ENCODE data around the gene CRTC1.

CRTC1 gene

DNA sequence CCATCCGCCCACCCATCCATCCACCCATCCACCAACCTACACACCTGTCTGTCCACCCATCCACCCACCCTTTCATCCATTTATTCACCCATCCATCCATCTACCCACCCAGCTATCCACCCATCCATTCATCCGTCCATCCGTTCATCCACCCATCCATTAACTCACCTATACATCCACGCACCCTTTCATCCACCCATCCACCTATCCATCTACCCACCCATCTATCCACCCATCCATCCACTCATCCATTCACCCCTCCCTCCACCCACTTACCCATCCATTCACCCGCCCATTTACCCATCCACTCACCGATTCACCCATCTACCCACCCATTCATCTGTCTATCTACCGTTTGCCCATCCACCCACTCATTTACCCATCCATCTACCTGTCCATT is 29.0 kb upstream of the CRTC1 start:
- no peaks in the 10 kb centered on the region for H3K36me3 ChIP-seq (ENCODE audit: control insufficient read depth, low read length)
- H3K4me1 ChIP-seq (ENCODE audit: control insufficient read depth, low read length) = peaks cover 13% of the 10 kb centered on the region
- peaks cover 5% of the 10 kb centered on the region; the same call in 1 of the 2 replicates for H3K27me3 ChIP-seq (ENCODE audit: control insufficient read depth, low read length)
- no peaks in the 10 kb centered on the region for H3F3A ChIP-seq (ENCODE audit: control insufficient read depth, insufficient read depth)
- no peak for TF ChIP-seq CTCF (IDR thresholded peaks at IDR 0.05; ENCODE audit: low read depth, low read length, poor library complexity, severe bottlenecking)
- TF ChIP-seq EZH2phosphoT487 (IDR thresholded peaks at IDR 0.05; ENCODE audit: borderline replicate concordance, low read length) = no peak
- no peaks in the 10 kb centered on the region for H3K9me3 ChIP-seq (ENCODE audit: control insufficient read depth, insufficient read depth, low read length)
- no peaks in the 10 kb centered on the region for H3K9me2 ChIP-seq (replicated peaks; ENCODE audit: control insufficient read depth, low read length)
- peaks cover 2% of the 10 kb centered on the region; the same call in 1 of the 2 replicates for H3K79me2 ChIP-seq (ENCODE audit: control insufficient read depth, low read length)
- no peak overlapping the region for H3K4me2 ChIP-seq (ENCODE audit: low read length)
- H4K20me1 ChIP-seq (ENCODE audit: control insufficient read depth, insufficient read depth, low read depth, low read length) = 0 out of 2 replicates have a peak, but pooled peaks cover 3% of the 10 kb centered on the region
- H3K27ac ChIP-seq (ENCODE audit: low read depth, low read length) = no peak overlapping the region
- no peak overlapping the region for H3K4me3 ChIP-seq (ENCODE audit: low read length)

- H3K9me2 ChIP-seq (replicated peaks; ENCODE audit: control insufficient read depth, low read length) = no peaks in the 10 kb centered on the region
- TF ChIP-seq EZH2phosphoT487 (IDR thresholded peaks at IDR 0.05; ENCODE audit: borderline replicate concordance, low read length) = no peak
- no peak for TF ChIP-seq CTCF (IDR thresholded peaks at IDR 0.05; ENCODE audit: low read depth, low read length, poor library complexity, severe bottlenecking)
- H3K4me3 ChIP-seq (ENCODE audit: low read length) = no peak overlapping the region
- H3K79me2 ChIP-seq (ENCODE audit: control insufficient read depth, low read length) = peaks cover 2% of the 10 kb centered on the region; the same call in 1 of the 2 replicates
- H3K27me3 ChIP-seq (ENCODE audit: control insufficient read depth, low read length) = peaks cover 5% of the 10 kb centered on the region; the same call in 1 of the 2 replicates
- no peaks in the 10 kb centered on the region for H3F3A ChIP-seq (ENCODE audit: control insufficient read depth, insufficient read depth)
- no peak overlapping the region for H3K27ac ChIP-seq (ENCODE audit: low read depth, low read length)
- no peak overlapping the region for H3K4me2 ChIP-seq (ENCODE audit: low read length)
- H3K9me3 ChIP-seq (ENCODE audit: control insufficient read depth, insufficient read depth, low read length) = no peaks in the 10 kb centered on the region
- H3K36me3 ChIP-seq (ENCODE audit: control insufficient read depth, low read length) = no peaks in the 10 kb centered on the region
- H3K4me1 ChIP-seq (ENCODE audit: control insufficient read depth, low read length) = peaks cover 14% of the 10 kb centered on the region
- H4K20me1 ChIP-seq (ENCODE audit: control insufficient read depth, insufficient read depth, low read depth, low read length) = 0 out of 2 replicates have a peak, but pooled peaks cover 3% of the 10 kb centered on the region
Observed at GRCh38 chr19:18655173-18655844, 28.2 kb upstream of the CRTC1 start.

- Histone ChIP-seq H3K79me2 (ENCODE audit: control insufficient read depth, low read length) (peaks cover 2% of the 10 kb centered on the region; the same call in 1 of the 2 replicates), H4K20me1 (ENCODE audit: control insufficient read depth, insufficient read depth, low read depth, low read length) (0 out of 2 replicates have a peak, but pooled peaks cover 3% of the 10 kb centered on the region), H3K9me2 (replicated peaks; ENCODE audit: control insufficient read depth, low read length) (no peaks in the 10 kb centered on the region), H3K4me3 (ENCODE audit: low read length) (no peak overlapping the region), H3K36me3 (ENCODE audit: control insufficient read depth, low read length) (no peaks in the 10 kb centered on the region), H3F3A (ENCODE audit: control insufficient read depth, insufficient read depth) (no peaks in the 10 kb centered on the region), H3K27ac (ENCODE audit: low read depth, low read length) (no peak overlapping the region), H3K27me3 (ENCODE audit: control insufficient read depth, low read length) (peaks cover 5% of the 10 kb centered on the region; the same call in 1 of the 2 replicates), H3K4me2 (ENCODE audit: low read length) (no peak overlapping the region), H3K9me3 (ENCODE audit: control insufficient read depth, insufficient read depth, low read length) (no peaks in the 10 kb centered on the region), H3K4me1 (ENCODE audit: control insufficient read depth, low read length) (peaks cover 14% of the 10 kb centered on the region)
- TF ChIP-seq CTCF (IDR thresholded peaks at IDR 0.05; ENCODE audit: low read depth, low read length, poor library complexity, severe bottlenecking) (no peak), EZH2phosphoT487 (IDR thresholded peaks at IDR 0.05; ENCODE audit: borderline replicate concordance, low read length) (no peak)
Observed at GRCh38 chr19:18656337-18657086, 27.0 kb upstream of the CRTC1 start.

Data from DOHH2 (cell line).